Umbilical cord (tissue), 2 donors: ENCODE data around the gene GRIK4. TPM values are rescaled to one million over a fixed set of nuclear protein-coding genes. Genes with fewer than 3 reads are reported as not detected.

ENCODE experiments used
- DNase-seq: peaks from one replicate; pipeline ENCODE4 v3.0.0-alpha.2; 2015; ENCODE audit warnings: low spot score
- total RNA-seq: library from RNA; depleted of rRNA; stranded (reverse); fragments of >200 nt; gene quantifications from one replicate; pipeline ENCODE4 v1.2.3, GENCODE V29; 2014; ENCODE audit warnings: low replicate concordance; ENCODE audit not compliant: insufficient read depth

The GRIK4 gene
- total RNA-seq, 1 donor from 2014 or later, result 1.2 TPM

GRCh38 chr11:120908461-120909181, 397.1 kb downstream of the GRIK4 start:
- peak; percentile 81 for DNase-seq

GRCh38 chr11:120909676-120910416, 398.3 kb downstream of the GRIK4 start:
- DNase-seq, result no peak

- DNase-seq, result no peak
Observed at GRCh38 chr11:120911943-120912342, 400.4 kb downstream of the GRIK4 start.

- peak; percentile 51 for DNase-seq
Observed at GRCh38 chr11:120912504-120912903, 401.0 kb downstream of the GRIK4 start.

- no peak for DNase-seq
Observed at GRCh38 chr11:120912915-120913314, 401.4 kb downstream of the GRIK4 start.

- DNase-seq, result no peak
Observed at GRCh38 chr11:120914021-120914420, 402.5 kb downstream of the GRIK4 start.

- no peak for DNase-seq
Observed at GRCh38 chr11:120914601-120915000, 403.1 kb downstream of the GRIK4 start.

GRCh38 chr11:120917559-120918239, 406.2 kb downstream of the GRIK4 start:
- peak; percentile 50 for DNase-seq

GRCh38 chr11:120918257-120918656, 406.7 kb downstream of the GRIK4 start:
- no peak for DNase-seq

- no peak for DNase-seq
Observed at GRCh38 chr11:120919045-120919444, 407.5 kb downstream of the GRIK4 start.

- DNase-seq, result no peak
Observed at GRCh38 chr11:120919566-120919965, 408.0 kb downstream of the GRIK4 start.

- no peak for DNase-seq
Observed at GRCh38 chr11:120923866-120924508, 412.4 kb downstream of the GRIK4 start.

GRCh38 chr11:120925944-120926343, 414.4 kb downstream of the GRIK4 start:
- no peak for DNase-seq

GRCh38 chr11:120928627-120929026, 417.1 kb downstream of the GRIK4 start:
- DNase-seq, result no peak

- no peak for DNase-seq
Observed at GRCh38 chr11:120929090-120929489, 417.5 kb downstream of the GRIK4 start.

GRCh38 chr11:120929664-120930154, 418.2 kb downstream of the GRIK4 start:
- no peak for DNase-seq

GRCh38 chr11:120931057-120931779, 419.7 kb downstream of the GRIK4 start:
- no peak for DNase-seq

GRCh38 chr11:120932305-120932915, 420.9 kb downstream of the GRIK4 start:
- no peak for DNase-seq

- DNase-seq, result no peak
Observed at GRCh38 chr11:120936356-120936755, 424.8 kb downstream of the GRIK4 start.

GRCh38 chr11:120937501-120937900, 426.0 kb downstream of the GRIK4 start:
- no peak for DNase-seq

GRCh38 chr11:120938260-120938659, 426.7 kb downstream of the GRIK4 start:
- no peak for DNase-seq
